ENCODE data around the gene SELENOK. TPM values are rescaled to one million over a fixed set of nuclear protein-coding genes. Genes with fewer than 3 reads are reported as not detected.

SELENOK gene
- total and polyA plus RNA-seq, 2 of the 13 experiments (the other 11 are each of a cell fraction or from before 2014, with no cell fraction given) = 67.0 to 81.0 TPM

GRCh38 chr3:53842436-53843194, 49.0 kb downstream of the SELENOK start (continued):
- peak; percentile 94; the same call in 1 of the 2 replicates for TF ChIP-seq NFAT5 (CRISPR knock-in tag; IDR thresholded peaks at IDR 0.05)
- TF ChIP-seq, protein P1, sequence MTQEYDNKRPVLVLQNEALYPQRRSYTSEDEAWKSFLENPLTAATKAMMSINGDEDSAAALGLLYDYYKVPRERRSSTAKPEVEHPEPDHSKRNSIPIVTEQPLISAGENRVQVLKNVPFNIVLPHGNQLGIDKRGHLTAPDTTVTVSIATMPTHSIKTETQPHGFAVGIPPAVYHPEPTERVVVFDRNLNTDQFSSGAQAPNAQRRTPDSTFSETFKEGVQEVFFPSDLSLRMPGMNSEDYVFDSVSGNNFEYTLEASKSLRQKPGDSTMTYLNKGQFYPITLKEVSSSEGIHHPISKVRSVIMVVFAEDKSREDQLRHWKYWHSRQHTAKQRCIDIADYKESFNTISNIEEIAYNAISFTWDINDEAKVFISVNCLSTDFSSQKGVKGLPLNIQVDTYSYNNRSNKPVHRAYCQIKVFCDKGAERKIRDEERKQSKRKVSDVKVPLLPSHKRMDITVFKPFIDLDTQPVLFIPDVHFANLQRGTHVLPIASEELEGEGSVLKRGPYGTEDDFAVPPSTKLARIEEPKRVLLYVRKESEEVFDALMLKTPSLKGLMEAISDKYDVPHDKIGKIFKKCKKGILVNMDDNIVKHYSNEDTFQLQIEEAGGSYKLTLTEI (CRISPR knock-in tag; conservative IDR thresholded peaks at IDR 0.05) = no peak
- TF ChIP-seq, protein P2, sequence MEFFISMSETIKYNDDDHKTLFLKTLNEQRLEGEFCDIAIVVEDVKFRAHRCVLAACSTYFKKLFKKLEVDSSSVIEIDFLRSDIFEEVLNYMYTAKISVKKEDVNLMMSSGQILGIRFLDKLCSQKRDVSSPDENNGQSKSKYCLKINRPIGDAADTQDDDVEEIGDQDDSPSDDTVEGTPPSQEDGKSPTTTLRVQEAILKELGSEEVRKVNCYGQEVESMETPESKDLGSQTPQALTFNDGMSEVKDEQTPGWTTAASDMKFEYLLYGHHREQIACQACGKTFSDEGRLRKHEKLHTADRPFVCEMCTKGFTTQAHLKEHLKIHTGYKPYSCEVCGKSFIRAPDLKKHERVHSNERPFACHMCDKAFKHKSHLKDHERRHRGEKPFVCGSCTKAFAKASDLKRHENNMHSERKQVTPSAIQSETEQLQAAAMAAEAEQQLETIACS (CRISPR knock-in tag; IDR thresholded peaks at IDR 0.05) = 0 out of 2 replicates have a peak, but pooled peaks have one; percentile 38
- no peak for TF ChIP-seq PHB2 (IDR thresholded peaks at IDR 0.05; ENCODE audit: partially characterized antibody)
- TF ChIP-seq KLF6 (CRISPR knock-in tag; IDR thresholded peaks at IDR 0.05) = peak; percentile 85
- TF ChIP-seq, protein P3, sequence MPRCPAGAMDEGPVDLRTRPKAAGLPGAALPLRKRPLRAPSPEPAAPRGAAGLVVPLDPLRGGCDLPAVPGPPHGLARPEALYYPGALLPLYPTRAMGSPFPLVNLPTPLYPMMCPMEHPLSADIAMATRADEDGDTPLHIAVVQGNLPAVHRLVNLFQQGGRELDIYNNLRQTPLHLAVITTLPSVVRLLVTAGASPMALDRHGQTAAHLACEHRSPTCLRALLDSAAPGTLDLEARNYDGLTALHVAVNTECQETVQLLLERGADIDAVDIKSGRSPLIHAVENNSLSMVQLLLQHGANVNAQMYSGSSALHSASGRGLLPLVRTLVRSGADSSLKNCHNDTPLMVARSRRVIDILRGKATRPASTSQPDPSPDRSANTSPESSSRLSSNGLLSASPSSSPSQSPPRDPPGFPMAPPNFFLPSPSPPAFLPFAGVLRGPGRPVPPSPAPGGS (CRISPR knock-in tag; IDR thresholded peaks at IDR 0.05) = peak; percentile 84
- TF ChIP-seq ZNF430 (CRISPR knock-in tag; IDR thresholded peaks at IDR 0.05) = peak; percentile 28
- TF ChIP-seq KDM5A (IDR thresholded peaks at IDR 0.05; ENCODE audit: borderline replicate concordance, low read length) = no peak
- TF ChIP-seq ZSCAN21 (CRISPR knock-in tag; IDR thresholded peaks at IDR 0.05; ENCODE audit: borderline replicate concordance) = no peak
- TF ChIP-seq, protein P4, sequence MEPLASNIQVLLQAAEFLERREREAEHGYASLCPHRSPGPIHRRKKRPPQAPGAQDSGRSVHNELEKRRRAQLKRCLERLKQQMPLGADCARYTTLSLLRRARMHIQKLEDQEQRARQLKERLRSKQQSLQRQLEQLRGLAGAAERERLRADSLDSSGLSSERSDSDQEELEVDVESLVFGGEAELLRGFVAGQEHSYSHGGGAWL (CRISPR knock-in tag; IDR thresholded peaks at IDR 0.05) = no peak
- peak; percentile 82 for TF ChIP-seq DMAP1 (CRISPR knock-in tag; IDR thresholded peaks at IDR 0.05)
- 0 out of 2 replicates have a peak, but pooled peaks have one; percentile 13 for TF ChIP-seq ZNF326 (CRISPR knock-in tag; IDR thresholded peaks at IDR 0.05; ENCODE audit: borderline replicate concordance)
- peak; percentile 44; the same call in 1 of the 2 replicates for TF ChIP-seq SALL2 (CRISPR knock-in tag; IDR thresholded peaks at IDR 0.05)
- no peak for TF ChIP-seq SNAPC5 (CRISPR knock-in tag; IDR thresholded peaks at IDR 0.05; ENCODE audit: borderline replicate concordance)
- TF ChIP-seq ZNF280B (CRISPR knock-in tag; IDR thresholded peaks at IDR 0.05; ENCODE audit: borderline replicate concordance) = no peak
- TF ChIP-seq ADNP (CRISPR knock-in tag; IDR thresholded peaks at IDR 0.05) = no peak; the same call in 1 of the 2 replicates
- 0 out of 2 replicates have a peak, but pooled peaks have one; percentile 16 for TF ChIP-seq KAT8 (CRISPR knock-in tag; IDR thresholded peaks at IDR 0.05)
